Kidney epithelial cell (primary cell): ENCODE measurements around the gene LIPT1. TPM values are rescaled to one million over a fixed set of nuclear protein-coding genes. Genes with fewer than 3 reads are reported as not detected.
A peak's percentile ranks its signal among the peaks of the same experiment; 100 is the strongest.
"Not testable (repeated sequence)": the region's sequence is repeated elsewhere in the genome, so short reads cannot be mapped to it uniquely, and the experiment has no call there.

Experiments used
- DNase-seq: peaks from one replicate; pipeline ENCODE4 v3.0.0-alpha.2; 2010; ENCODE audit warnings: low read depth
- H3K27me3 ChIP-seq: 2 replicates; pipeline ENCODE4 v1.6.0; 2011; ENCODE audit warnings: low read length; ENCODE audit not compliant: control insufficient read depth, insufficient read depth
- H3K36me3 ChIP-seq: 2 replicates; pipeline ENCODE4 v1.5.1; 2011; ENCODE audit warnings: low read length; ENCODE audit not compliant: control insufficient read depth, insufficient read depth
- H3K4me3 ChIP-seq: 2 replicates; pipeline ENCODE4 v1.5.1; 2011; ENCODE audit warnings: low read depth, mild to moderate bottlenecking, control low read depth, low read length
- CTCF ChIP-seq: IDR thresholded peaks from 2 replicates; pipeline ENCODE4 v1.5.1; 2011; ENCODE audit warnings: mild to moderate bottlenecking, moderate library complexity, low read length, control low read depth, inconsistent platforms; ENCODE audit not compliant: insufficient read depth, poor library complexity, severe bottlenecking
- total RNA-seq: library from RNA; depleted of rRNA; stranded (reverse); fragments of >200 nt; gene quantifications from 2 replicates; pipeline ENCODE4 v1.2.3, GENCODE V29; 2015

LIPT1 gene
- total RNA-seq, 1 donor from 2014 or later = 4.5 TPM

- DNase-seq = no peak
- Histone ChIP-seq H3K4me3 (no peak overlapping the region), H3K36me3 (peaks cover 1% of the 10 kb centered on the region), H3K27me3 (no peaks in the 10 kb centered on the region)
- no peak for TF ChIP-seq CTCF
Observed at GRCh38 chr2:99127981-99128380, 26.8 kb upstream of the LIPT1 start.

- H3K36me3 ChIP-seq, H3K4me3 ChIP-seq, H3K27me3 ChIP-seq, DNase-seq: not testable (repeated sequence)
Observed at GRCh38 chr2:99135044-99135556, 19.7 kb upstream of the LIPT1 start.

- Histone ChIP-seq H3K4me3 (no peak overlapping the region), H3K36me3 (no peaks in the 10 kb centered on the region), H3K27me3 (no peaks in the 10 kb centered on the region)
- DNase-seq = no peak
- no peak for TF ChIP-seq CTCF
Observed at GRCh38 chr2:99139003-99139402, 15.8 kb upstream of the LIPT1 start.

GRCh38 chr2:99140056-99140859 is 14.5 kb upstream of the LIPT1 start:
- no peaks in the 10 kb centered on the region for H3K36me3 ChIP-seq
- no peak for DNase-seq
- peak overlapping the region; percentile 83 for H3K4me3 ChIP-seq
- H3K27me3 ChIP-seq = no peaks in the 10 kb centered on the region
- no peak for TF ChIP-seq CTCF

GRCh38 chr2:99140860-99141109 is 14.0 kb upstream of the LIPT1 start:
- no peak for DNase-seq
- Histone ChIP-seq H3K36me3 (no peaks in the 10 kb centered on the region), H3K27me3 (no peaks in the 10 kb centered on the region), H3K4me3 (peak overlapping the region; percentile 83)
- no peak for TF ChIP-seq CTCF

GRCh38 chr2:99141110-99142108 is 13.4 kb upstream of the LIPT1 start, which contains the start of gene C2orf15:
TSS of gene C2orf15 (plus strand) at chr2:99141707. CDS start at chr2:99150559, 8,852 bp downstream.
- peak; percentile 60 for DNase-seq
- Histone ChIP-seq H3K27me3 (no peaks in the 10 kb centered on the region), H3K4me3 (peak within 1 kb of the TSS; percentile 83), H3K36me3 (no peaks in the 10 kb centered on the region)
- no peak for TF ChIP-seq CTCF
